Measurements from ENCODE around the gene IFNA6. TPM values are rescaled to one million over a fixed set of nuclear protein-coding genes. Genes with fewer than 3 reads are reported as not detected.
"Not testable (repeated sequence)": the region's sequence is repeated elsewhere in the genome, so short reads cannot be mapped to it uniquely, and the experiment has no call there.

IFNA6 gene
- total RNA-seq, 1 experiment from 2014 or later: not detected

DNA sequence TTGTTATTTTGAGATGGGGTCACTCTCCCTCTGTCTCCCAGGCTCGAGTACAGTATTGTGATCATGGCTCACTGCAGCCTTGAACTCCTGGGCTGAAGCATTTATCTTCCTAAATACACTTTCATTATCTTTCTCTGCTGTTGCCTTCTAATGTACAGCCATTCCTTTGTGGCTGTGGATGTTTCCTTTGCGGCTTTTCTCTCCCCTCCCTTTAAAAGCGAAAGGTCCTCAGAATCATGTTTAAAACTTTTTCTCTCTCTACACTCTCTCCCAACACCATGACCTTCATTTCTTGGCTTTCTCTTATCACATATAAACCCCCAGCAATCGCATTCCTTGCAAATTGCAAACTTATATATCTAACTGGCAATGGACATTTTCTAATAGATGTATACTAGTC lies 32.9 kb upstream of the IFNA6 start:
- POLR2A ChIA-PET (ENCODE audit: low non-redundant PET): no interaction called here
- intact Hi-C loops (cut with micrococcal nuclease; ENCODE audit: unreplicated experiment): no loop called here
- CTCF ChIA-PET: no interaction called here
- no TSS peak for BruUV-seq (replicated peaks)
- Histone ChIP-seq H3K36me3 (ENCODE audit: insufficient read depth, low read length, poor library complexity, severe bottlenecking) (no peaks in the 10 kb centered on the region), H3K27ac (ENCODE audit: low read depth, low read length, poor library complexity, severe bottlenecking) (no peak overlapping the region), H3K4me3 (ENCODE audit: low read depth, low read length, poor library complexity, severe bottlenecking) (no peak overlapping the region), H3K4me1 (ENCODE audit: insufficient read depth, low read length, poor library complexity, severe bottlenecking) (no peaks in the 10 kb centered on the region), H3K27me3 (replicated peaks; ENCODE audit: insufficient read depth, low read depth, low read length, poor library complexity) (peaks cover 64% of the 10 kb centered on the region), H3K9me3 (ENCODE audit: low read depth, low read length, poor library complexity, severe bottlenecking) (no peaks in the 10 kb centered on the region)
- TF ChIP-seq, protein P1, sequence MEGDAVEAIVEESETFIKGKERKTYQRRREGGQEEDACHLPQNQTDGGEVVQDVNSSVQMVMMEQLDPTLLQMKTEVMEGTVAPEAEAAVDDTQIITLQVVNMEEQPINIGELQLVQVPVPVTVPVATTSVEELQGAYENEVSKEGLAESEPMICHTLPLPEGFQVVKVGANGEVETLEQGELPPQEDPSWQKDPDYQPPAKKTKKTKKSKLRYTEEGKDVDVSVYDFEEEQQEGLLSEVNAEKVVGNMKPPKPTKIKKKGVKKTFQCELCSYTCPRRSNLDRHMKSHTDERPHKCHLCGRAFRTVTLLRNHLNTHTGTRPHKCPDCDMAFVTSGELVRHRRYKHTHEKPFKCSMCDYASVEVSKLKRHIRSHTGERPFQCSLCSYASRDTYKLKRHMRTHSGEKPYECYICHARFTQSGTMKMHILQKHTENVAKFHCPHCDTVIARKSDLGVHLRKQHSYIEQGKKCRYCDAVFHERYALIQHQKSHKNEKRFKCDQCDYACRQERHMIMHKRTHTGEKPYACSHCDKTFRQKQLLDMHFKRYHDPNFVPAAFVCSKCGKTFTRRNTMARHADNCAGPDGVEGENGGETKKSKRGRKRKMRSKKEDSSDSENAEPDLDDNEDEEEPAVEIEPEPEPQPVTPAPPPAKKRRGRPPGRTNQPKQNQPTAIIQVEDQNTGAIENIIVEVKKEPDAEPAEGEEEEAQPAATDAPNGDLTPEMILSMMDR (conservative IDR thresholded peaks at IDR 0.05; ENCODE audit: low read depth, low read length): no peak
- TF ChIP-seq EZH2 (IDR thresholded peaks at IDR 0.05; ENCODE audit: borderline replicate concordance, low read depth, low read length, poor library complexity, severe bottlenecking): no peak
- no peak for DNase-seq (ENCODE audit: low spot score)

DNA sequence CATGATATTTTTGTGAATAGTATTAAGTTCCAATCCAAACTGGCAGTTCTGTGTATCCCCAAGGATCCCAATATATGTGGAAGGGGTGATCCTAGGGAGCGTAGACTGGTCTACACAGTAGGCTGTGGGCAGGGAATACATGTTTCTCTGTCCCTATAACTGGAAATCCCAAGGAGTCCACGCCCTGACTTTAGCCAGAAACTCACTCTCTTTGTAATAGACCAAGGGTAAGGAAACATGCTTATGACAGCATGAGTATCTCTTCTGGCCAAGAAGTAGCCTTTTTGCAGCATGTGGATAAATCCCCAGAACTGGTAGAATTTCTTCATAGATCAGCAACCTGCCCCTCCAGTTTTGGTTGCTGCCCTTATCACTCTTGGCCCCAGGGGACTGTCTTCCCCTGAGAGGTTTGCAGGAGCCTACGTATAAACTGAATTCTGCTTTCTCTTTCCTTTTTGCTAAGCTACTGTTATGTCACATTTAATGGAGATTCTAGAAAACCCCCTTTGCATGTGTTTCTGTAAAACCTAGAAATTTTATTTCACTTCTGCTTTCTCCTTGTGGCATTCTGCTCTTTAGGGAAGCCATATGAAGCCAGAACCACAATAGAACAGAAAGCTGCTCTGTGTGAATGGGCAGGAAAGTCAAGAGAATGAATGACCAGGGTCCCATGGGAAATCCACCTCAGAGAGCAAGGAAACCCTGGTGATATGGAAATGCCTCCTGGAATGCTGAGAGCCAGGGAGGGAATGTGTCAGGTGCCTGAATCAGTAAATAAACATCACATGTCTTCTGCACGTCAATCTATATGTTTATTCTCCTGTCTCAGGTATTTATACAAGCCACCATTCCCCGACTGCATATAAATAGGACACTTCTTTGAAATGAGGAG lies 31.0 kb upstream of the IFNA6 start:
- peaks cover 67% of the 10 kb centered on the region for H3K27me3 ChIP-seq (replicated peaks; ENCODE audit: insufficient read depth, low read depth, low read length, poor library complexity)
- DNase-seq (ENCODE audit: low spot score): no peak
- TF ChIP-seq, protein P1 (conservative IDR thresholded peaks at IDR 0.05; ENCODE audit: low read depth, low read length): no peak
- TF ChIP-seq EZH2 (IDR thresholded peaks at IDR 0.05; ENCODE audit: borderline replicate concordance, low read depth, low read length, poor library complexity, severe bottlenecking): no peak
- no peaks in the 10 kb centered on the region for H3K4me1 ChIP-seq (ENCODE audit: insufficient read depth, low read length, poor library complexity, severe bottlenecking)
- no peak overlapping the region for H3K27ac ChIP-seq (ENCODE audit: low read depth, low read length, poor library complexity, severe bottlenecking)
- no peak overlapping the region for H3K4me3 ChIP-seq (ENCODE audit: low read depth, low read length, poor library complexity, severe bottlenecking)
- no peaks in the 10 kb centered on the region for H3K9me3 ChIP-seq (ENCODE audit: low read depth, low read length, poor library complexity, severe bottlenecking)
- H3K36me3 ChIP-seq (ENCODE audit: insufficient read depth, low read length, poor library complexity, severe bottlenecking): no peaks in the 10 kb centered on the region
- intact Hi-C loops (cut with micrococcal nuclease; ENCODE audit: unreplicated experiment): no loop called here
- CTCF ChIA-PET: no interaction called here
- BruUV-seq (replicated peaks): no TSS peak
- POLR2A ChIA-PET (ENCODE audit: low non-redundant PET): no interaction called here

DNA sequence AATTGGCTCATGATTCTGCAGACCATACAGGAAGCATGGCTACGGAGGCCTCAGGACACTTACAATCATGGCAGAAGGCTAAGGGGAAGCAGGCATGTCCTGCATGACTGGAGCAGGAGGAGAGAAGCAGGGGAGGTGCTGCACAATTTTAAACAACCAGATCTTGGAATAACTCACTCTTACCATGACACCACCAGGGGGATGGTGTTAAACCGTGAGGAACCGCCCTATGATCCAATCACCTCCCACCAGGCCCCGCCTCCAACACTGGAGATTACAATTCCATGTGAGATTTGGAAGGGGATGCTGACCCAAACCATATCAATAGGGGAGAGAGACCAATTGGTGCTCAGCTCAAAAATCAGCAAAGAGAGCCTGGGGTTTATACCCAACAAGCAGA lies 20.8 kb upstream of the IFNA6 start:
- POLR2A ChIA-PET (ENCODE audit: low non-redundant PET); H3K4me3 ChIP-seq (ENCODE audit: low read depth, low read length, poor library complexity, severe bottlenecking); CTCF ChIA-PET; BruUV-seq (replicated peaks); H3K4me1 ChIP-seq (ENCODE audit: insufficient read depth, low read length, poor library complexity, severe bottlenecking); H3K9me3 ChIP-seq (ENCODE audit: low read depth, low read length, poor library complexity, severe bottlenecking); H3K27ac ChIP-seq (ENCODE audit: low read depth, low read length, poor library complexity, severe bottlenecking); H3K36me3 ChIP-seq (ENCODE audit: insufficient read depth, low read length, poor library complexity, severe bottlenecking); H3K27me3 ChIP-seq (replicated peaks; ENCODE audit: insufficient read depth, low read depth, low read length, poor library complexity); DNase-seq (ENCODE audit: low spot score); intact Hi-C loops (cut with micrococcal nuclease; ENCODE audit: unreplicated experiment): not testable (repeated sequence)

DNA sequence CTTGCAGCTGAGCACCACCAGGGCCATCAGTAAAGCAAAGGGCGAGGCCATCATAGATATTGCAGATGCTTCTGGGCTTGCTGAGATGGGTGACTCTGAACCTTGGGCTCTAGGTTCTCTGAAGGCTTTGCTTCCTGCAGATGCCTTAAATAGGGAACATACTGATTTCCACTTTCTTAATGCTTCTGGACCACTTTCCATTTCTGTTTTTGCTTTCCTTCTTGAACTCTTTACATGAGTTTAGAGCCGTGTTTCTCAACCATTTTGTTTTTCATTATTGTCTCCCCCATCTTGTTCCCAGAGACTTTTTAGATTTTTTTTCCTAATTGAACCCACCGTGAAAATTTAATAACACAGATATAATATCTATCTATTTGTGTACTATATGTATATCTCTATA lies 17.3 kb upstream of the IFNA6 start, which contains the start of gene IFNA13:
IFNA13 (minus strand) TSS at position 101 of the 400 bp plus-strand sequence; CDS start at position 54, 47 bp downstream.
- no peak for DNase-seq (ENCODE audit: low spot score)
- ChIA-PET POLR2A (ENCODE audit: low non-redundant PET) (no interaction called here), CTCF (no interaction called here)
- Histone ChIP-seq H3K4me3 (ENCODE audit: low read depth, low read length, poor library complexity, severe bottlenecking) (no peak within 1 kb of the TSS), H3K27me3 (replicated peaks; ENCODE audit: insufficient read depth, low read depth, low read length, poor library complexity) (no peaks in the 10 kb centered on the region), H3K27ac (ENCODE audit: low read depth, low read length, poor library complexity, severe bottlenecking) (no peak within 1 kb of the TSS), H3K9me3 (ENCODE audit: low read depth, low read length, poor library complexity, severe bottlenecking) (no peaks in the 10 kb centered on the region), H3K4me1 (ENCODE audit: insufficient read depth, low read length, poor library complexity, severe bottlenecking) (no peaks in the 10 kb centered on the region), H3K36me3 (ENCODE audit: insufficient read depth, low read length, poor library complexity, severe bottlenecking) (no peaks in the 10 kb centered on the region)
- TF ChIP-seq, protein P1 (conservative IDR thresholded peaks at IDR 0.05; ENCODE audit: low read depth, low read length): no peak
- TF ChIP-seq EZH2 (IDR thresholded peaks at IDR 0.05; ENCODE audit: borderline replicate concordance, low read depth, low read length, poor library complexity, severe bottlenecking): no peak
- intact Hi-C loops (cut with micrococcal nuclease; ENCODE audit: unreplicated experiment): no loop called here
- no TSS peak for BruUV-seq (replicated peaks)

DNA sequence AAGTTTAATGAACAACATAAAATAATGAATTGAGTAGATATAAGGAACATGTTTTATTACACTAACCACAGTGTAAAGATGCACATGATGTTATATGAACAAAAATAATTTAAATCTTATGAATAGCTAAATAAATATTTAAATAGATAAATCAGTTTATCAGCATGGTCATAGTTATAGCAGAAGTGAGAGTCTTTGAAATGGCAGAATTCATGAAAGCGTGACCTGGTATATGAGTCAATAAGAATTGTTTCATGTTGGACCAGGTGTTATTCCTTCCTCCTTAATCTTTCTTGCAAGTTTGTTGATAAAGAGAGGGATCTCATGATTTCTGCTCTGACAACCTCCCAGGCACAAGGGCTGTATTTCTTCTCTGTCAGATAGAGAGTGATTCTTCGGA lies 16.5 kb upstream of the IFNA6 start:
- H3K9me3 ChIP-seq (ENCODE audit: low read depth, low read length, poor library complexity, severe bottlenecking); DNase-seq (ENCODE audit: low spot score); H3K27me3 ChIP-seq (replicated peaks; ENCODE audit: insufficient read depth, low read depth, low read length, poor library complexity); H3K4me3 ChIP-seq (ENCODE audit: low read depth, low read length, poor library complexity, severe bottlenecking); H3K27ac ChIP-seq (ENCODE audit: low read depth, low read length, poor library complexity, severe bottlenecking); intact Hi-C loops (cut with micrococcal nuclease; ENCODE audit: unreplicated experiment); BruUV-seq (replicated peaks); CTCF ChIA-PET; H3K4me1 ChIP-seq (ENCODE audit: insufficient read depth, low read length, poor library complexity, severe bottlenecking); H3K36me3 ChIP-seq (ENCODE audit: insufficient read depth, low read length, poor library complexity, severe bottlenecking); POLR2A ChIA-PET (ENCODE audit: low non-redundant PET): not testable (repeated sequence)
